Activated CD4-positive, alpha-beta T cell treated with anti-CD3 and anti-CD28 coated beads for 24 hours (primary cell): ENCODE measurements around the gene BRINP1.

Experiments
- DNase-seq, 2 donors: peaks; one replicate each; pipeline ENCODE4 v3.0.0-alpha.2; 2020; ENCODE audit warnings: low read depth in 2 of 2

BRINP1 gene

DNA sequence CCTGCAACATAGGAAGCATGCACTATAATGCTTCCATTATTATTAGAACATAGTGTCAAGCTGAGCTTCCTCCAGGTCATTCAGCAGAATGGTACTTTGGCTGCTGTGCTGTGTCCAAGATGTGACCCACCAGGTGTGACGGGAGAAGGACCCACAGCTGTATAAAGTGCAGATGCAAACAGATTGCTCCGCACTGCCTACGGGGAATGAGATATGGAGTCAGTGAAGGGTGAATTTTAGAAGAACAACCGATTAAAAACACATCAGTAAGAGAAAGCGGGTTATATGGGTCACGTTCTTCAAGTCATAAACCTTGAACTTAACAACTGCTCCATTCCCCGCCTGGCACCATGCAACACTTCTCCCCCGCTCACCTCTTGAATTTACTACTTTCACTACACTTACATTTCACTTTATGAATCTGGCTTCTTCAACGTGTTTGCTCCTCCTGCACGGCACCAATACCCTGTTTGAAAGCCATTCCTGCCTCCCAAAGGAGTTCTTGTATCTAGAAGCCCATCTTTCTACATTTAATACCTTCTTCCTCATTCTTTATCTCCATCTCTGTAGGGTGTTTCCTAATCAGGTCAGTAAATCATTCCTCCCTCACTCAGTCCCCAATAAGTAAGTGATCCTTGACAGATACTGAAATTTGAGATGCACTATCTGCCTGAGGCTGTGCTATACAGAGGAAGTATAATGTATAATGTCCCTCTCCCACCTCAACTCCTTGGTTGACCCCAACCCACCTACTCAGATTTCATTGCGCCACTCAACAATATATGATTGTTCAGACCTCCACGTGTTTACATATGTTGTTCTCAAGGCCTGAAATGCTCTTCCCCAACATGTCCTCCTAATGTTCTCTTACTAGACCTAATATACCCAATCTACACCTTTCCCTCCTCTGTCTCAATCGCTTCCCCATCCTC lies 25.9 kb downstream of the BRINP1 start:
- no peak for DNase-seq

DNA sequence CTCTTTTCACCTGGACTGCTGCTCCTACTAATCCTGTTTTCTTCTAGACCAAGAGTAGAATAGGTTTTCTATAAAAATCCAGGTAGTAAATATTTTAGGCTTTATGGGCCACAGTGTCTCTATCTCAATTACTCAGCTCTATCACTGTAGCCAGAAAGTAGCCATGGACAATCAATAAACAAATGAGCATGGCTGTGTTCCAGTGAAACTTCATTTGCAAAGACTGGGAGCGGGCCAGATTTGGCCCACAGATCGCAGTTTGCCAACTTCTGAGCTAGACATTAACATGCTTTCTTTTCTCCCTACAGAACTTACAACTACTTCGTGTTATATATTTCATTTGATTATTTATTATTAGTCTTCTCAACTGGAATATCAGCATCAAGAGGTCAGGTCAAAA lies 30.2 kb downstream of the BRINP1 start:
- no peak for DNase-seq

DNA sequence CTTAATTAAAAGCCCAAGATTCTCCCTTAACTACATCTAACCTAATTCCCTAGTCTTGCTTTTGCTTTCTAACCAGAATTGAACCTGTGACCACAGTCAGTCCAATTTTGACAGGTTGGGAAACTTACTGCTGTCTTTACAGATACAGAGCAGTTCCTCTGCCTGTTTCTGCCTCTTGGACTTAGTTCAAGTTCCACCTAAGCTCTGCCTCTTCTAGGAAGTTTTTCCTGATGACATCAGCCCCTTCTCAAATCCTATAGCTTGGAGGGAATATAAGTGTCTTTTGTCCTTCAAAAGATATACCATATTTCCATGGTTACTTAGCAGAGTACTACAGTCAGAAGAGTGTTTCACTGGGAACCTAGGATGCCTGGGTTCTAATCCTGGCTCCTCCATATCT lies 31.7 kb downstream of the BRINP1 start:
- DNase-seq: no peak

DNA sequence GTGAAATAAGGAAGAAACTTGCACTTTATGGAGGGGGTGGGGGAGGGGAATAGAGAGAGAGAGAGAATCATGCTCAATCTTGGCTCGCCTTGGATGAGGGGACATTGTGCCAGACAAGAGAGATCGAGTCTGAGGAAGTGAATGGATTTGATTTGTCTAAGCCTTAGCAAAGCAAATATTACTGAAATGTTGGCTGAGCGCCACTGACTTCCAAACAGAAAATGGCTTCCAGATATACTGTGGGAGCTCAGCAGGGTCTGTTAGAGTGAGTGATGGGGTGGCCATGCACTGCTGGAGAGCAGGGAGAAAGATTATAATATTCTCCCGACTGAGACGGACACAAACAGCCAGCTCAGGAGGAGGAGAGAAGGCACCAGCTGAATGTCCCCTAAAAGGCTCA lies 34.5 kb downstream of the BRINP1 start:
- DNase-seq: no peak

DNA sequence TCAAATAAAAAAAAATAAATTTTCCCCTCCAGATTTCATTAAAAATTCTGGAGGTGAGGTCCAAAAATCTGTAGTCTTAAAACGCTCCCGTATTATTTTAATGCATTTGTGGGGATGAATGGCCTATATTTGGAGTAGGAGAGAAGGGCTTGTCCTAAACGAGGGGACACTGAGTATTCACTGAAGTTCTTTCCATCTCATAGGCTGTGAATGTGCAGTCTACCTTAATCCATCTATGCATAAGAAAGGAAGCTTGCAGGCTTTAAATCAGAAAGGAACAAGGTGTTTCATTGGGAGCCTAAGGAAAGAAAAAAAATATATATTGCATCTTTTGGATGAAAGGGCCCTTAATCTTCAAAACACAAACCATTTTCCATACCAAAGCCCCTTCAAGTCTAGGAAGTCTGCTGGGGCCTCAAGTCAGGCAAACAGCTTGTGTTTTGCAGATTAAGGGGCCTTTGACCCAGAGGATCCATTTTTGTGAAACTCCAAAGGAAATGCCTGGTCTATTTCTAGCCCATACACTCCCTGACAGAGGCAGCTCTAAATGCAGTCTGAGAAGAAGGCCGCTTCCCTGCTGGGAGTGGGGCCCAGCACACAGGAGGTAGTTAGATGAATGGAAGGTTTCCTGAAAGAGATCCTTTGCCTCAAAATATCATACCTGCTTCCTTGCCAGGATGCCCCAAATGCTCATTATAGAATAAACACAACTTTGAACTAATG lies 35.6 kb downstream of the BRINP1 start:
- no peak for DNase-seq

DNA sequence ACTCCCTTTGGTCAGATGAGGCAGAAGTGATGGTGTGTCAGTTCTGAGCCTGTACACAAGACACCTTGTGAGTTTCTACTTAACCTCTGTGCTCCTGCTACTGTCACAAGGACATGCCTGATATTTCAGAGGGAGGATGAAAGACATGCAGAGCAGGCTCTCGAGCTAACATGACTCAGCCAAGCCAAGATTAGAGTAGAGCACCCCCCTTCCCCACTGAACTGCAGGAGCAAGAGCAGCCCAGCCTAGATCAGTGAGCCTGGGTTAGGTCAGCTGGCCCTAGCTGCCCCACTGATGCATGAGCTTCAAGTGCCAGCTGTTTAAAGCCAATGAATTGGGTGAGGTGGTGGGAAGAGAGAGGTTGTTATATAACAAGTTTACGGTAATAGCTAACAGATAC lies 36.7 kb downstream of the BRINP1 start:
- no peak for DNase-seq

DNA sequence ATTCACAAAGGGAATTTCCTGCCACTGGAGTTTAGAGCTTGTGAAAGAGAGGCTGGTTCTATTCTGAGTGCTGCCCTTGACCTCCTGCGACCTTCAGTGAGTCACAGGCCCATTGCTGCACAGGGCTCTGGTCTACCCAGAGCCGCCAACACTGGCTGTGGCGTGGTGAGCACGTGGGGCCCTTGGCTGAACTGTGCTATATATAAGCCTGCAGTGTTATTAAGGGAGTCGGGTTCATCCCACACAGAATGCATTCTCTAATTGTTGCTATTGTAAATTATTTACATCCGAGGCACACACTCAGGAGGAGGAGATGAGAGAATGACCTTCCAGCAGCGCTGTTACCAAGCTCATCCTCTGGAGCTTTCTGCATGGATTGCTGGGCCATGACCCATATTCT lies 47.1 kb downstream of the BRINP1 start:
- no peak for DNase-seq

DNA sequence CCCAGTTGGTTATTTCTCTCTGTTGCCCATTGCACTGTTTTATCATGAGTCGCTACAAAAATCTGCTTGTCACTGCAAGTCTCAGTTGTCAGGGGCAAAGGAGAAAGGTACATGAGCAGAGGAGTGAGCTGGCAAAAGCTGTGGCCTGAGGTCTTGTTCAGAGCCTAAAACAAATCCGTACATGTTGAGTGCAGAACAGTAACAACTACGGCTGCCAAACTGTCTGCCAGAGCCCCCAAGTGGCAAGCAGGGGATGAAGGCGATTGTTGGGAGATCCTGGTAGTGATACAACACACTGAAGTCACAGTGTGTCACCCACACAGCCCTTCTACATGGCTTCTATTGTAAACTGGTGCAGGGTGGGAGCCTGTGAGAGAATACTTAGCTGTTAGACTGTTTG lies 50.9 kb downstream of the BRINP1 start:
- no peak for DNase-seq

DNA sequence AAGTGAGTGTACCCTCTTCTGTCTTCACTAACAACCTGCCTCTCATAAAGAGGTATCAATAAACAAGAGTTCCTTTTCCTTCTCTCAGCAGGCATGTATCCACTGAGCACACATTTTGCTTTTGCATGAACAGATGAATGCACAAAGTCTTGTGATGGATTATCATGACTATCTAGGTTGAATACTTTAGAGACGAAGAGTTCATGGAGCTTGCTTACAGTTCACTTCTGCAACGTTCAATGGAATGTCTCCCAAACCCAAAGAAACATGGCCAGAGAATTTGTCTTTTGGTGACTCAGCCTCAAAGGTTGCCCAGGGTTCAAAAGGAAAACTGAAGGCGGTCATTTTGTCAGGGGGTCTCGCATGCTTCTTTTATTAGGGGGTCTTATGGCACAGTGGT lies 55.4 kb downstream of the BRINP1 start:
- DNase-seq: no peak

DNA sequence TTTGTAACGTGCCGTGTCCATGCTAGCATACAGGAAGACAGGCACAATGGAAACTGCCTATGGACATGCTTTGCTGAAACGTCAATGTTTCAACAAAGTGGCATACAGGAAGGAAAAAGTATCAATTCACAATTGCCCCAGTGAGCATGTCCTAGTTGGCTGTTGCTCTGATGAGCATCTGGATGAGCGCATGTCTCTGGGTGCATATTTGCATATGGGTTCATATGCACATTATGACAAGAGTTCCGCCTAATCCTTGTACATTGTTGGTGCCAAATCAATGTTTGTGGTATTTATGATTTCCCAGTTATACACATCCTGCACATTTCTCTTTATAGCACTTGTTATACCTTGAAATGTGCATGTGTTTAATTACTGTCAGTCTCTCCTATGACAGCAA lies 58.5 kb downstream of the BRINP1 start:
- no peak for DNase-seq

DNA sequence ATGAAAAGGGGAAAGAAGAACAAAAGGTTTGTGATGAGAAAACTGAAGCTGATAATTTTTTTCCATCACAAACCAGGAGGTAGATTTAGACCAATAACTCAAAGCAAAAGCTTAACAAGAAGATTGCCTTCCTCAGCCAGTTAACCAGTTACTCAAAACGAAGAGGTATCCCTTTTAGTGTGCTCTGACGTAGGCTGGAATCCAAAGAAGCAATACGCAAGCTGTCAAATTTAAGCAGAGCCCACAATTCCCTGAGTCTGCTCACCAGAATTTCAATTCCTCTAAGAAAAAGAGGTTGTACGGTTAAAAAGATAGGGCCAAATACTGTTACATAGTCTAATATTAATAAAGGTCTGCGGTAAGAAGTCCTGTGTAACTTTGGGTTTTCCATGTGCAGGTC lies 61.8 kb downstream of the BRINP1 start:
- DNase-seq: no peak

DNA sequence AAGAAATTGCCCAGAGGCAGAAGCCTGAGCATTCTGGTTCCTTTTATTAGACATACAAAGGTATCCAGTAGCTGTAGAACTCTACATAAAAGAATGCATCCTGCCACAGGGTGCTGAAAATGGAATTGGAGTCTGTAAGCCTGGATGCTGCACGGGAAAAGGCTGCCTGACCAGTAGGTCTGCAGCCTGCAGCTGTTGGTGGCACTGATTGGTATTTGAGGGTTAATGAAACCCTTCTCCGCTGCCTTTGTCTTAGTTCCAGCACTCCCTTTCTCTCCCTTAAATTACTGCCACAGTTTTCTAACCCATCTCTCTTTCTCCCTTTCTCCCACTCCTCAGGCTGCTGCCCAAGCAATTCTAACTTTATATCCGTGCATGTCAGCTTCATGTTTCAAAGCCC lies 64.7 kb downstream of the BRINP1 start:
- no peak for DNase-seq

DNA sequence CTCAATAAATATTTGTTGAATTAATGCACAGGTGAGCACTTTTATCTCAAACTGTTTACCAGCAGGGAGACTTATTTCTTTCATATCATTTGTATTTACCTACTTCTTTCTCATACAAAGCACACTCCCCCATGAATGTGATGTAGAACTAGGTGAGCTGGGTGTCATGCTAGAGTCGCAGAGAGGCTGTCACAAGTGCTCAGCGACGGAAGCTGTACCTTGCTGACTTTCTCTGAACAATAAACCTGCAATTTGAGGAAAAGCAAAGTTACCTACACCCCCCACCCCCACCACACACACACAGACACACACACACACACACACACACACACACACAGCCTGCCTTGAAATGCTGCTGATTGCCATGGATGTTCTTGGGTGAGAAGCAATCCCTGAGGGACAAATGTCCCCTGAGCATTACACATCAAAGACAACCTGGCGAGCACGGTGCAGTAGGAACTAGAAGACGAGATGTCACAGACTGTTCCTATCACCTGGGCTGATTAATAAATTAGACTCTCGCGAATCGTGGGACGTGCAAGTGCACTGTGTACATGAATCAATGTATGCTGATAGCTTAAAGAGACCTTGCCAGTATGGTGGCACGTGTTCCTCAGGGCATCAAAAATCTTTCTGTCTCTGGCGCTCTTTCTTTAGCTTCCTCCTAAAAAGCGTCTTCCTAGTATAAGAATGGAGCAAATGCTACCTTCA lies 66.1 kb downstream of the BRINP1 start:
- DNase-seq: no peak

DNA sequence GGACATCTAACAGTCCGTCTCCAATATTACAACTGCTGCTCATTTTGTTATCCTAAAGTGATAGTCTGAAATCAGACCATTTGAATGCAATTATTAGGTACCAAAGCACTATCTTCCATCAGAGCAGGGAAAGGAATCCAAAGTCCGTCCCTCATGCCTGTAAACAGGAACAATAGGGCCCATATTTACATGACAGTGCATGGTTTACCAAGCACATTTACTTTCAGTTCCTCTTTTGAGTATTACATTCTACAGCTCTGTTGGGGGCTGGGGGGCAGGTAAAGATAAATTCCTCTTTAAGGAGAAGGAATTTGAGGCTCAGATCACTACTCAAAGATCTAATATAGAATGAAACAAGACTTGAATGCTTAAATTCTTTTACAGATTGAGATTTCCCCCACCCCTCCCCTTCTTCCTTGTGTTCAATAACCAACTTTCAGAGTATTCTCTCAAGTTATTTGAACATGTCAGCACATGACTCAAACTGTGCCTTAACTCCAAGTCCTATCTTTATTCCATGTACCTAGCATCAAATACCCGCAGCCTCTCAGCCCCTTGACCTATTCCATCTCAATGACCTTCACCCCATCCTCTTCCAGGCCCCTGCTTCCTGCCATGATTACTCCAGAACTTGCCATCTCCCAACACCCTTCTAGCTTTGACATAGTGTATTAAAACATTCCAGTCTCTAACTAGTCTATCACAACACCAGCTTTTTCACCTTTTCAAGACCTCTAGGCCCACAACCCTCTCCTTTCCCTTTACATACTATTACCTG lies 71.0 kb downstream of the BRINP1 start:
- DNase-seq: no peak

DNA sequence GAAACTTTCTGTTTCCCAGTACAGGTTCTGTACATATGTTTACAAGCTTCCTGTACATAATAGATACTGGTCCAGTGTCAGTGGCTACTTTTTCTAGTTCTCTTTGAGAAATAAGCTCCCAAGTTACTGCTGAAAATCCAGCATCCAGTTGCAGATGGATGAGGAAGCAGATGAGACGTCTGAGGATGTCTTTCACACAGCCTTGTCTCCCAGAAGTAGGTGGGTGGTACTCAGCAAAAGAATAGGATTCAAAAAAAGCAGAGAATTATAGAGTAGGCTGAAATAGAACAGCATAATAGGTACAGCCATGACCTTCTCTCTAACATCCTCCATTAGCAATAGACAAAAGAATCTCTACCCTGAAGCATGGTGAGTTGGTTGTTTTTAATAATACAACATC lies 77.7 kb downstream of the BRINP1 start:
- DNase-seq: no peak

DNA sequence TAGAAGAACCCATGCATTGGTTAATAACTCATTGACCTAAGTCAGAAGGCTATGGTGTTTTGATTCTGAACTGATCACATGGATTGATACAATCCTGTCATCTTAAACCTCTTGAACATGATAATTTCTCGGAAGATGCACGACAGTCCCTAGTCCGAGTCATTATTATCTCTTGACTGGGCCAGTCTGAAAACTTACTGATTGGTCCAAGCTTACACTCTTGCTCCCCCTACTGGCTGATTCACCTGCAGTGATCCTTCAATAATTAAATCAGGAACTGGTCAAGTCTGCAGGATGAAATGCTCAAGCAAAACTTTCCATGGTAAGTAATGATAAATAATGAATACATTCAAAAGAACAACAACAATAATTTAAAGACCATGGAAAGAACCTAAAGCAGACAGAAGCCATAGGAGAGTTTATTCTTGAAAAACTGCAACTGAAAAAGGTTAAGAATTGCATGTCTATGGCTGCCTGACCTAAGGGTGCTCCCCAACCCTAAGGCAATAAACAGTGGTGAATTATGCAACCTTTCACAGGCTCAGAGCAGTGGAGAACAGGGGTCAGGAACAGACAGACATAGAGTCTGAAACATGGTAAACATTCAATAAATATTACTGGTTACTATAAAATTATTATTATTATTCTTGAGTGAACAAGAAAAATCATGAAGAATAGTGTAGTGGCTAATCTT lies 79.3 kb downstream of the BRINP1 start:
- DNase-seq: no peak

DNA sequence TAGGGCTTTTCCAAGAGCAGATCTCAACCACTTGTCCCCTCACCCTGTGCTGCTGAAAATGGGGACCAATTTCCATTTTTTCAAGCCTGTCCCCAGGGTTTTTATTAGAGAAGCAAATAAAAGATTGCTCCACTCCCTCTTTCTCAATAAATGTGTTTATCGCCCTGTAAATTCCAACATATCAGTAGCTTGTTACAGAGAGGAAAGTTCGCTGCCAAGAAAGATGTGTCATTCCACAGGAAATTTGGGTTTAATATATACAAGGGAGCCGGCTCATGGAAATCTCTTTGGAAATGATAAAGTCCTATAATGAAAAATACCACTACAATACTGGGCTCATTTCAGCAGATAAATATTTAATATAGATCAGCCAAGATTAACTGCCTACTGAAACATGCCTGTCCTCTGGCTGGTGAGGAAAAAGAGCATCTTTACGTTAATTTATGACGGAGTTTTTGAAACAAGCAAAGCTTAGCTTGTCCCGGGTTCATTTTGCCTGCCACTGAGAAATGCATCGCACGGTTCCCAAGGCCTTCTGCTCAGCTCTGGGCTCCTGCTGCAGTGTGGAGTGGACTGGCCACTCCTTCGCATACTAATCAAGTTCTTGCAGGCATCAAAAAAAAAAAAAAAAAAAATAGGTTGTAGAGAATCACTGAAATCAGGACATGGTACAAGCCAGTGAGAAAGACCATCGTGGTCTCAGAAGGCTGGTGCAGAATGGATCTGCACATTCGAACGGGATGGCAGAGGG lies 84.5 kb downstream of the BRINP1 start:
- no peak for DNase-seq

DNA sequence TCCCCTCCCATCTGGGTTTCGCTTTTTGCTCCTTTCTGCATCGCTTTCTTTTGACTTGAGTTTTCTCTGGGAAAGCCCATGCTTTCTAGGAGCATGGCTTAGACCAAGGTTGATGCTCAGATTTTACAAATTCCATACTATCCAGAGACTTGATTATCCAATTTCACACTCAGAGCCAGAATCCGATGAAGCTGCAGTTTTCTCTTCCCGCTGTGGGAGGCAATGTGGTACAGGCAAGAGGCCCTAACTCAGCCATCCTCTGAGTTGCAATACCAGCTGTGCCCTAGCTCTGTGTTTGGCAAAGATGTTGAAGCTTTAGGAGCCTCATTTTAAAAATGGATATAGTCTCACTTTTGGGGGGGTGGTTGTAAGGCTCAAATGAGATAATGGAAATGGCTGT lies 85.1 kb downstream of the BRINP1 start:
- no peak for DNase-seq

DNA sequence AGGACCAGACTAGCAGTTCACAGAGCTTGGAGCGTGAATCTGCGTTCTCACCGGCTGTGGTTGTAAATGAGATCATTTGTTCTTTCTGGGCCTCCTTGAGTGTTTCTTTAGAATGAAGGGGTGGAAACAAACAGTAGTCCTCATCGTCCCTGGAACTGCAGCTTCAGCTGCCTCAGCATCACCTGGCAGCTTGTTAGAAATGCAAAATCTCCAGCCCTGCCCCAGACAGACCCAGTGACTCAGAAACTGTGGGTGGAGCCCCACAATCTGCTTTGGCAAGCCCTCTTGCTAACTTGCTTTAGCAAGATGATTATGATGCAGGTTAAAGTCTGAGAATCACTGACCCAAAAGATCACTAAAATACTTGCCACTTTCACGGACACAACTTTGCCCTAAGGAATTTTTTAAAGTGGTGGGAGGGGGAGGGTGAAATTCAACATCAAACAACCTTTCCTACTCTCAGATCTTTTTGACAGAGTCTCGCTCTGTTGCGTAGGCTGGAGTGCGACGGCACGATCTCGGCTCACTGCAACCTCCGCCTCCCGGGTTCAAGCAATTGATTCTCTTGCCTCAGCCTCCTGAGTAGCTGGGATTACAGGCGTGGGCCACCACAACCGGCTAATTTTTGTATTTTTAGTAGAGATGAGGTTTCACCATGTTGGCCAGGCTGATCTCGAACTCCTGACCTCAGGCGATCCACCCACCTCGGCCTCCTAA lies 86.0 kb downstream of the BRINP1 start:
- DNase-seq: no peak
